Skeletal muscle tissue (tissue), 4 donors: Measurements from ENCODE around the gene MVB12B. TPM values are rescaled to one million over a fixed set of nuclear protein-coding genes. Genes with fewer than 3 reads are reported as not detected.

Experiments used
- H3K27ac ChIP-seq: one replicate; pipeline ENCODE4 v1.7.0; 2013; ENCODE audit warnings: mild to moderate bottlenecking, low read depth, low read length, inconsistent platforms
- H3K27me3 ChIP-seq, 3 donors: one replicate each; pipeline ENCODE4 v1.7.0; 2013; ENCODE audit warnings: low read length in 3 of 3; ENCODE audit not compliant: control insufficient read depth in 3 of 3, insufficient read depth in 3 of 3
- H3K36me3 ChIP-seq, 3 donors: one replicate each; pipeline ENCODE4 v1.7.0; 2013; ENCODE audit warnings: low read length in 3 of 3; ENCODE audit not compliant: control insufficient read depth in 3 of 3, insufficient read depth in 3 of 3
- H3K4me1 ChIP-seq, 3 donors: one replicate each; pipeline ENCODE4 v1.7.0; 2013; ENCODE audit warnings: low read length in 3 of 3, mild to moderate bottlenecking in 3 of 3; ENCODE audit not compliant: control insufficient read depth in 3 of 3, insufficient read depth in 3 of 3
- H3K4me3 ChIP-seq, 3 donors: one replicate each; pipeline ENCODE4 v1.7.0; 2013; ENCODE audit warnings: low read length in 3 of 3
- H3K9ac ChIP-seq, 3 donors: one replicate each; pipeline ENCODE4 v1.7.0; 2013; ENCODE audit warnings: low read length in 3 of 3, mild to moderate bottlenecking in 3 of 3, moderate library complexity in 2 of 3, low read depth in 1 of 3
- H3K9me3 ChIP-seq, 3 donors: one replicate each; pipeline ENCODE4 v1.7.0; 2013; ENCODE audit warnings: low read length in 3 of 3; ENCODE audit not compliant: control insufficient read depth in 3 of 3
- total RNA-seq: library from RNA; depleted of rRNA; stranded (reverse); fragments of >200 nt; gene quantifications from one replicate; pipeline ENCODE4 v1.2.3, GENCODE V29; 2014
- donor health status: Osteomylitis.

MVB12B gene
- total RNA-seq, 1 donor from 2014 or later: 13.0 TPM

GRCh38 chr9:126508928-126509327 lies 182.3 kb downstream of the MVB12B start:
- no peaks in the 10 kb centered on the region for H3K4me1 ChIP-seq
- peaks cover 11 to 34% (median 31%) of the 10 kb centered on the region in 3 donors for H3K27me3 ChIP-seq
- H3K4me3 ChIP-seq: no peak overlapping the region
- peaks cover 2 to 9% (median 7%) of the 10 kb centered on the region in 3 donors for H3K36me3 ChIP-seq
- no peak overlapping the region for H3K9ac ChIP-seq
- no peak overlapping the region for H3K27ac ChIP-seq
- H3K9me3 ChIP-seq: no peaks in the 10 kb centered on the region

DNA sequence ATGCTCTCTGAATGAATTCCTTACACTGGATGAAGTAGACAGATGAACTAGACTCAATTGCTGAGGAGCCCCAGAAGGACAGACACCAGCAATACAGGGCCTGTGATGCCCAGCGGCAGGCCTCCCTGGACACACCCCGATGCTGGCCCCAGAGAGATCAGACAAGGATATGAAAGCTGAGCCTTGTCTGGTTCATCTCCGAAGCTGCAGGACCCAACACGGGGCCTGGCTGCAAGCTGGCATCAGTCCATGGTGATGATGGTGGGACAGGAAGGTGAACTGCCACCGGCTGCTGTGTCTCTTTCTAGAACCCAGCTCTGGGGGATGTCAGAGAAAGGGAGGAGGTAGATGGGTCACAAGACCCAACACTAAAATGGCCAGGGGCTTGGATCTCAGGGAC lies 183.1 kb downstream of the MVB12B start:
- Histone ChIP-seq H3K4me3 (no peak overlapping the region), H3K27ac (no peak overlapping the region), H3K36me3 (peaks cover 0 to 4% (median 3%) of the 10 kb centered on the region in 3 donors), H3K27me3 (peaks cover 17 to 41% (median 36%) of the 10 kb centered on the region in 3 donors), H3K9me3 (no peaks in the 10 kb centered on the region), H3K9ac (no peak overlapping the region), H3K4me1 (no peaks in the 10 kb centered on the region)

GRCh38 chr9:126510564-126510963 lies 183.9 kb downstream of the MVB12B start:
- Histone ChIP-seq H3K27me3 (peaks cover 22 to 49% (median 44%) of the 10 kb centered on the region in 3 donors), H3K9ac (no peak overlapping the region), H3K9me3 (no peaks in the 10 kb centered on the region), H3K27ac (no peak overlapping the region), H3K36me3 (no peaks in the 10 kb centered on the region), H3K4me1 (no peaks in the 10 kb centered on the region), H3K4me3 (no peak overlapping the region)

DNA sequence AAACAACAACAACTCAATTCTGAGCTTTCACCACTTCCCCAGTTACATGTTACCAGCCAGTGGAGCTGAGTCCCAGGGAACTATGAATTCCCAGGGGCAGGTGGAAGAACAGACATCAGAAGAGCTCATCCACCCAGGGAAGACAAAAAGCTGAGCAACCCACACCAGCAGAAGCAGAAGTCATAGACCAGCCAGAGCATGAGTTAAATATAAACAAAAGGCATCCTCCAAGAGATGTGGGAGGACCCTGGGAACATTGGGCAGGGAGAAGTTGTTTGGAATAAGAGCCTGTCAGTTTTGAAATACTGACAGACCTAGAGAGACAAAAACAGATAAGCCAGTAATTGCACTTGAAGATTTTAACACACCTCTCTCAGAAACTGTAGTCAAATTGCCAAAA lies 184.8 kb downstream of the MVB12B start:
- Histone ChIP-seq H3K4me1 (peaks cover under 1% of the 10 kb centered on the region in 3 donors), H3K4me3 (no peak overlapping the region), H3K36me3 (no peaks in the 10 kb centered on the region), H3K9me3 (no peaks in the 10 kb centered on the region), H3K9ac (no peak overlapping the region), H3K27ac (no peak overlapping the region), H3K27me3 (peaks cover 25 to 54% (median 51%) of the 10 kb centered on the region in 3 donors)

- no peaks in the 10 kb centered on the region for H3K9me3 ChIP-seq
- no peak overlapping the region for H3K4me3 ChIP-seq
- H3K27ac ChIP-seq: no peak overlapping the region
- peaks cover 7 to 9% (median 8%) of the 10 kb centered on the region in 3 donors for H3K4me1 ChIP-seq
- H3K27me3 ChIP-seq: peaks cover 25 to 64% (median 58%) of the 10 kb centered on the region in 3 donors
- H3K36me3 ChIP-seq: no peaks in the 10 kb centered on the region
- H3K9ac ChIP-seq: no peak overlapping the region
These were observed 186.8 kb downstream of the MVB12B start for GRCh38 chr9:126513159-126514036.

DNA sequence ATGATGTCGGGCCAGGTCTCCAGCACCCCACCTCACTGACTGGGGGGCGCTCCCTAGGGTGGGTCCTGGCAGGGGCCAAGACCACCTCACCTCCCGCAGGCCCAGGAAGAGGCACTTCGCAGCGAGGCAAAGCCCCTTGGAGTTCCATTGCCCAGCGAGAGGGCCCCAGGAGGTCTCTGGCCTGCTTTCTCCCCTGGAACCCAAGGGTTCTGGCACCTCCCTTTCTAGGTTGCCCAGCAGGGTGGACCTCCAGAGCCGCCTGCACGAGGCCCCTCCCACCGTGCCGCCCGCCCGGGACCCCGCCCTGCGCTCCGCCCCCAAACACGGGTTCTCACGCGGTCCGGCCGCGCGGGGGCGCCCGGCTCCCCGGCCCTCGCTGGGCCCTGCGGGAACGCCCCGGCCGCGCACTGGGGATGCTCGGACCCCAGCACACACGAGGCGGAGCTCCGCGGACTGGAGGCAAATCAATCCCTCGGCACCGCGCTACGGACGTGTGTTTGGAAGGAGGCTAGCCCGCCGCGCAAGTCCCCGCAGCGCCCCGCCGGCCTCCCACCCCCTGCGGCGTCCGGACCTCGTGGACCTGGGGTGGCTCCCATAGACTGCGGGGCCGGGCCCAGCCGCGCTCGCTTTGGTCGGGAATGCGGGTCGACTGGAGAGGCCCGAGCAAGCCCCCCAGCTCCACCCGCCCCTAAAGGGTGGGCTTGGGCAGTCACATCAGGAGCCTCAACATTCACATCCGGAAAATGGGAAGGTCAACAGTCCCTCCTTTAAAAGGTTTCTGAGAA lies 187.6 kb downstream of the MVB12B start:
- Histone ChIP-seq H3K4me3 (no peak overlapping the region), H3K36me3 (no peaks in the 10 kb centered on the region), H3K9ac (no peak overlapping the region), H3K27ac (no peak overlapping the region), H3K4me1 (peaks cover 7 to 9% (median 8%) of the 10 kb centered on the region in 3 donors), H3K9me3 (no peaks in the 10 kb centered on the region), H3K27me3 (peaks cover 25 to 66% (median 62%) of the 10 kb centered on the region in 3 donors)

DNA sequence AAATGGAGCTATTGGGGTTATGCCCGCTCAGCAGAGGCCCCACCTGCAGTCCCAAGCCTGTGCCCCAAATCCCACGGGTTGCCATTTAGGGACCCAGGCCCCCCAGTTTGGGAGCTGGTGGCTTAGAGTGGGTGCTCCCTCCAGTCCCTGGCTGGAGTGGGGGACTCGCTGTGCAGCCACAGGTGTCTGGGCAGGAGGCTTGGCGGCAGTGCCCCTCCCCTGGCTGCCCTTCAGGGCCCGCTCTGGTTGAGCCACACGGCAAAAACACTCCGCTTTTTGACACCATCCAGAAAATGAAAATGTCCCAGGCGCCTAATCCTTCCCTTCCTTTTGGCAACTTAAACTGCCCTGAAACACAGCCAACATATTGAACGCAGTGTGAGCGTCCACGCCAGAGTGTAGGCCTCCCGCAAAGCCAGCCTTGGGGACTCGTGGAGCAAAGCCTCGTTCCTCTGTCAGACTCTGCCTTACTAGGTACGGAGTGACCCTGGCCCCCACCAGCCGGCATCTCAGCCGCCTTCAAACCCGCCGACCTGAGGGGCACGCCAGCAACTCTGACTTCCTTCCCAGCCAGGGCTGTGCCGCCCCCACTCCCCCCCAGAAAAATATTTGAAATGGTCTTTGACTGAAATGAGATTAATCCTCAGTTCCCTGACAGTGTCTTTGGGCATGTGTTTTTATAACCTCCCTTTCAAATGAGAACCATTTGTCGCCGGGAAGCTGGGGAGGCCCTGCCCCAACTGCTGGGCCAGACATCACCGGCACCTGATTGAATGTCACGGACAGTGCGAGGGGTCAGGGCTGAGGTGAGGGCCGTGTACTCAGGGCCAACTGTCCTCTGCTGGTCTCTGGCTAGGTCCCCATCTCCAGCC lies 188.6 kb downstream of the MVB12B start:
- Histone ChIP-seq H3K4me3 (no peak overlapping the region), H3K36me3 (no peaks in the 10 kb centered on the region), H3K9ac (no peak overlapping the region), H3K27ac (no peak overlapping the region), H3K9me3 (no peaks in the 10 kb centered on the region), H3K4me1 (peaks cover 7 to 14% (median 9%) of the 10 kb centered on the region in 3 donors), H3K27me3 (peaks cover 34 to 68% (median 61%) of the 10 kb centered on the region in 3 donors)

DNA sequence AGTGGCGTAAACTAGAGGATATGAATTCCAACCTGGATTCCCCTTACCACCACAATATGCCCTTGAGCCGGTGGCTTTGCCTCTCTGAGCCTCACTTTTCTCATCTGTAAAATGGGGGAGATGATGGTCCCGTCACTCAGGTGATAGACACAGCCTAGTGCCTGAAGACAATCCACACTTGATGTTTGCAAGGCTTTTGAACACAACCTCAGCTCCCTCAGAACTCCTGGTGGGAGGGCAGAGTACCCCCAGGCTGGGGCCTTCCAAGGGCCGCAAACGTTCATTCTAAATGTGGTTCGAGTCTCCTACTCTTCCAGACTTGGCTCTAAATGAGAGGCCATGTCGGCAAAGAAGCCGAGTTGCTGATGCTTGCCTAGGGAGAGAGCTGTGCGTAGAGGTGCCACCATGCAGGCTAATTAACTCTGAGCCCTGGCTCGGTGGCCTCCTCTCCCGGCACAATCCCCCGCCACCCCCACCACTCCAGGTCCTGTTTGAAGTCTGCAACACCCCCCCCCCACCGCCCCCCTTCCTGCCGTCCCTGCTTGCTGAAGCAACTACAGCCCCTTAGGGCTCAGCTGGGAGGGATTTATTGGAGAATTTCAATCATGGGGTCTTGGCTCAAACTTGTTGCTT lies 189.4 kb downstream of the MVB12B start:
- H3K27me3 ChIP-seq: peaks cover 34 to 68% (median 56%) of the 10 kb centered on the region in 3 donors
- peaks cover 7 to 18% (median 14%) of the 10 kb centered on the region in 3 donors for H3K4me1 ChIP-seq
- H3K36me3 ChIP-seq: no peaks in the 10 kb centered on the region
- no peak overlapping the region for H3K4me3 ChIP-seq
- H3K9me3 ChIP-seq: no peaks in the 10 kb centered on the region
- no peak overlapping the region for H3K27ac ChIP-seq
- H3K9ac ChIP-seq: no peak overlapping the region

- Histone ChIP-seq H3K9me3 (no peaks in the 10 kb centered on the region), H3K27me3 (peaks cover 34 to 70% (median 53%) of the 10 kb centered on the region in 3 donors), H3K27ac (no peak overlapping the region), H3K36me3 (no peaks in the 10 kb centered on the region), H3K4me1 (peaks cover 7 to 23% (median 17%) of the 10 kb centered on the region in 3 donors), H3K9ac (no peak overlapping the region), H3K4me3 (no peak overlapping the region)
These were observed 189.9 kb downstream of the MVB12B start for GRCh38 chr9:126516561-126516935.
